Measurements from ENCODE around the gene ARHGAP6. TPM values are rescaled to one million over a fixed set of nuclear protein-coding genes. Genes with fewer than 3 reads are reported as not detected.

The ARHGAP6 gene
- total RNA-seq, 4 donors from 2014 or later = 2.7 to 9.1 (median 4.3) TPM

DNA sequence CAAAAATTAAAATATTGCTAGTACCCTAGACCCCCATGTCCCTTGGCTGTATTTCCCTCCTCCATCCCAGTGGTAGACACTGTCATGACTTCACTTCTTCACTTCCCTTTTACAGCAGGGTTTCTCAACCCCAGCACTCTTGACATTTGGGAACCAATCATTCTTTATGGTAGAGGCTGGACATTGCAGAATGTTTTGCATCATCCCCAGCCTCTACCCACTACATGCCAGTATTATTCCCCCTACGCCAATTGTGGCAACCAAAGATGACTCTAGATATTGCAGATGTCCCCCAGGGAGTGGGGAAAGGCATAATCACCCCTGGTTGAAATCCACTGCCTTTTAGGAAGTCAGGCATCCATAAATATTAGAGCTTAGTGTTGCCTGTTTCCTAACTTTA is 233.9 kb downstream of the ARHGAP6 start:
- 47 to 90% methylated on average over 1 of the region's 1 CpG for WGBS, 2 donors
- TF ChIP-seq, protein P1, sequence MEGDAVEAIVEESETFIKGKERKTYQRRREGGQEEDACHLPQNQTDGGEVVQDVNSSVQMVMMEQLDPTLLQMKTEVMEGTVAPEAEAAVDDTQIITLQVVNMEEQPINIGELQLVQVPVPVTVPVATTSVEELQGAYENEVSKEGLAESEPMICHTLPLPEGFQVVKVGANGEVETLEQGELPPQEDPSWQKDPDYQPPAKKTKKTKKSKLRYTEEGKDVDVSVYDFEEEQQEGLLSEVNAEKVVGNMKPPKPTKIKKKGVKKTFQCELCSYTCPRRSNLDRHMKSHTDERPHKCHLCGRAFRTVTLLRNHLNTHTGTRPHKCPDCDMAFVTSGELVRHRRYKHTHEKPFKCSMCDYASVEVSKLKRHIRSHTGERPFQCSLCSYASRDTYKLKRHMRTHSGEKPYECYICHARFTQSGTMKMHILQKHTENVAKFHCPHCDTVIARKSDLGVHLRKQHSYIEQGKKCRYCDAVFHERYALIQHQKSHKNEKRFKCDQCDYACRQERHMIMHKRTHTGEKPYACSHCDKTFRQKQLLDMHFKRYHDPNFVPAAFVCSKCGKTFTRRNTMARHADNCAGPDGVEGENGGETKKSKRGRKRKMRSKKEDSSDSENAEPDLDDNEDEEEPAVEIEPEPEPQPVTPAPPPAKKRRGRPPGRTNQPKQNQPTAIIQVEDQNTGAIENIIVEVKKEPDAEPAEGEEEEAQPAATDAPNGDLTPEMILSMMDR (IDR thresholded peaks at IDR 0.05) = no peak
- no peak for TF ChIP-seq POLR2A (IDR thresholded peaks at IDR 0.05)
- intact Hi-C loops (cut with DNase I; ENCODE audit: low total_unique reads) = no loop called here
- no peak overlapping the region for H3K4me3 ChIP-seq (ENCODE audit: low read depth, poor library complexity, severe bottlenecking)
- no peak for DNase-seq (ENCODE audit: low spot score in 2 of 2)

DNA sequence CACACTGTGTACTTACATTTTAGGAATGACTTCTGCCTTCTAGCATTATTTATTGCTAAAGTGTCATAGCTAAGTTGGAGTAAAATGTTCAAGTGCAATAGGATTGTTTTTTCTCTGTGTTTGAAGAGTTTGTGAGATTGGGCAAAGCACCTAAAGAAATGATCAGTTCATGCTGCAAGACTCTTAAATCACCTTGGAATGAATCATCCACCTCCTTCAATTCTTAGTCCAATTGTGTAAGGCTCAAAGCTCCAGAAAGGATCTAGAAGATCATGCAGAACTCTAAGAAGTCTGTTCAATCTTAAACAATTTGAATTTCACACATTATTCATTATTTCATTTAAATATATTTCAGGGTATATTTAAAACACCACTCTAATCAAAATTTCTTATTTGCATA is 235.4 kb downstream of the ARHGAP6 start:
- H3K4me3 ChIP-seq (ENCODE audit: low read depth, poor library complexity, severe bottlenecking) = no peak overlapping the region
- intact Hi-C loops (cut with DNase I; ENCODE audit: low total_unique reads) = no loop called here
- DNase-seq (ENCODE audit: low spot score in 2 of 2) = no peak
- no peak for TF ChIP-seq POLR2A (IDR thresholded peaks at IDR 0.05)
- TF ChIP-seq, protein P1 (IDR thresholded peaks at IDR 0.05) = no peak

DNA sequence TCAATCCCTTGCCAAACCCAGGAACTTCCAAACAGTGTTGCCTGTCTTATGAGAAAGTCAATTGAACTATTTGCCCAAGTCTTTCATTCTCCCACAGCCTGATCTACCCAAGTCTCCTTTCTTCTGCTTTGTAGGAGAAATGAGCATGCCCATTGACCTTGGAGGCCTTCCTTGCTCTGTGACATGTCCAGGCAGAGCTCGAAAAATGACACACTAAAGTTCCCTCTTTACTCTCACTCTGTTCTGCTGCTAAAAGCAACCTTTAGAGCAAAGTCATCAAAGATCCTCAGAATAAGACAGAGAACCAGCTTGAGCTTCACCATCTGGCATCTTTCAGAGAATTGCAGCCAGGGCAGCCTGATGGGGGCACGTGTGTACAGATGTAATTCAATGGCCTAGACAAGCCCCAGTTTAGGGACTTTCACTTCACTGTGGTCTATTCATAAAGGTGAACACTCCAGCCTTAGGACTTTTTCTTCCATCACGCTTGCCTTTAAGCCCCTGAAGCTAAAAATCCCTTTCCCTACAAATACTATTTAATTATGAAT is 236.1 kb downstream of the ARHGAP6 start:
- DNase-seq (ENCODE audit: low spot score in 2 of 2) = no peak
- 44 to 76% methylated on average over 3 of the region's 3 CpGs for WGBS, 2 donors
- intact Hi-C loops (cut with DNase I; ENCODE audit: low total_unique reads) = no loop called here
- no peak for TF ChIP-seq POLR2A (IDR thresholded peaks at IDR 0.05)
- no peak overlapping the region for H3K4me3 ChIP-seq (ENCODE audit: low read depth, poor library complexity, severe bottlenecking)

DNA sequence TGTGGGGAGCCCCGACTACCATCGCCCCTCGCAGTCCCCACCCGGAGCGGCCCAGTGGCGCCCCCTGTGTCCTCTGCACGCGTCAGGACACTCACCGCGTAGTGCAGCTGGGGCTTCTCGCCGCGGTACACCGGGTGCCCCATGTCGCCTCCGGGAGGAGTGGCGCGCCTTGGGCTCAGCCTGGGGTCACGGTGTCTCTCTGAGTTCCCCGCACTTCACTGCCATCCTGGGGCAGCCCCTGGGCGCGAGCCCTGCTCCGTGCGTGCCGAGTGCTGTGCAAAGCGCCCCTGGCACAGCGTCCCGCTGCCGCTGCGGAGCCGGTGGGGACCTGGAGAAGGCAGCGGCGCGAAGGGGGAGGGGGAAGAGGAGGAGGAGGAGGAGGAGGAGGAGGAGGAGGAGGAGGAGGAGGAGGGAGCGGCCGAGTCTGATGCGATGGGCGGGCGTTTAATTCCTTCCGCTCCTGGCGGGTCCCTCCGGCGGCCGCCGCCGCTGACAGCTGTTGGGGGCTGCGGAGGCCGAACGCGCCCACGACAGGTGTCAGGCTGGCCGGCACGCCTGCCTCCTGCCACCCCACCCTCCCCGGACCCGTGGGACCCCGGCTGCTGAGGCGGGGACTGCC is 238.2 kb downstream of the ARHGAP6 start:
- peak overlapping the region; percentile 32 for H3K4me3 ChIP-seq (ENCODE audit: low read depth, poor library complexity, severe bottlenecking)
- TF ChIP-seq POLR2A (IDR thresholded peaks at IDR 0.05) = no peak
- TF ChIP-seq, protein P1 (IDR thresholded peaks at IDR 0.05) = no peak
- 0 to 24% methylated on average over 3 to 47 of the region's 57 CpGs for WGBS, 2 donors
- intact Hi-C loops (cut with DNase I; ENCODE audit: low total_unique reads) = no loop called here
- DNase-seq (ENCODE audit: low spot score in 2 of 2) = peak; percentile 27 to 92

DNA sequence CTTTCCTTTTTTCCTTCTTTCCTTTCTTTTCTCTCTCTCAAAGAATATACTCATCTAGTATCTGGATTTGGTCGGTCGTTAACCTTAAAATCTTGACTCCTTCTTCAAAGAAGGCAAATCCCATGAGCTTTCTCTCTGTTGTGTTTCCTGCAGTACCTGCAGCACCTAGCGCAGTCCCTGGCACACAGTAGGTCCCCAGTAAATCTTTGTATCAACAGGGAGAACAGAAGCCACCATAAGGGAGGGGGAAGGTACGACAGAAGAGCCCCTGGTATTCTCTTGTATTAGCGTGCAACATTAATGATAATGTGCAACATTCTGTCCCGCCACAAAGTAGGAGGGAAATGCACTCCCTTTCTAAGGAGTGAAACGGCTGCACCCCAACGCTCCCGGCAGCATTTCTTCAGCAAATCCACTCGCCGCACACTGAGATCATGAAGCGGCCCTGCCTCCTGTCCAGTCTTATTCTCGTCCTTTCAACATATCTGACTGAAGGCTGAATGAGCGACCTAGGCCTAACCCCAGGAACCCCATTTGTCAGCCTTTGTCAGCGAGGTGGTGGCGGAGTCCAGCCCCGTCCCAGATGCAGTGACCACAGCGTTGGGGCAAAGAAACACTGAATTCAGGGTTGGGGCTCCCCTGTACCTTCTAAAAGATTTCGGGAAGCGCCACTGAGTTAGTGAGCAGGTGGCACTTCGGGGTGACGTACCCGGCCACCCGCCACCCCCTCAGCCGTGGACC is 238.8 kb downstream of the ARHGAP6 start:
- intact Hi-C loops (cut with DNase I; ENCODE audit: low total_unique reads) = no loop called here
- 37 to 40% methylated on average over 12 to 23 of the region's 25 CpGs for WGBS, 2 donors
- no peak for TF ChIP-seq POLR2A (IDR thresholded peaks at IDR 0.05)
- TF ChIP-seq, protein P1 (IDR thresholded peaks at IDR 0.05) = no peak
- no peak for DNase-seq (ENCODE audit: low spot score in 2 of 2)
- H3K4me3 ChIP-seq (ENCODE audit: low read depth, poor library complexity, severe bottlenecking) = peak overlapping the region; percentile 32

DNA sequence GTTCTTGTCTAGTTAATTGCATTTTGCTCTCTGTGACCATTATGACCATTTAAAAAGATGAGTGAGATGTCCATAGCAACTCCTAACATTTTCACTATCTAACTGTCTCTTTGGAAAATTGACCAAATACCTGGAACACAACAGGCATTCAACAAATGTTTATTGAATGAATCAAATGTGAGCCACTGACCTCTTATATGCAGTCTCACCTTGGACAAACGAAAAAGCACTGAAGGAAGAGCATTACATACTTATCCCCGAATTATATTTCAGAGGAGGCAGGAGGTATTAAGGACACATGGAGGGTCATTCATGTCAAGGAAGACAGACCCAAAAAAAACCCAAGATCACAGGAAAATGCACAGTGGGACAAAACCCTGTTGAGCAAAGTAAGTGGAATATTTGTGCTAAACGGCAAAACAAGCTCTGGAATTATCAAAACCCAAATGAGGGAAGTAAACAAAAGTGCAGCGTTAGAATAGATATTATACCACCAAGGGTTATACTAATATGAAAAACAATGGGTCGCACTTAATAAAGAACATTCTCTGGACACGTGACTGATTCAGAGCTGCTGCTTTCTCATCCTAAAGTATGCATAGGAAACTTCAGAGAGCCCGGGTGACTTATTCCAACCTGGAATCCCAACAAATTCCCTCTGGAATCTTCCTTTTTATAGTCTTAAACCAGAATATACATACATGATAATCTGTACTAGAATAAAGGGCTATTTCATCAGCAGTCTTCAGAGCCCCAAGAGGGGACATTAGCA is 240.6 kb downstream of the ARHGAP6 start:
- 66 to 80% methylated on average over 7 of the region's 7 CpGs for WGBS, 2 donors

More for the DNA sequence above, 240.6 kb downstream of the ARHGAP6 start:
- intact Hi-C loops (cut with DNase I; ENCODE audit: low total_unique reads) = no loop called here
- no peak for DNase-seq (ENCODE audit: low spot score in 2 of 2)
- H3K4me3 ChIP-seq (ENCODE audit: low read depth, poor library complexity, severe bottlenecking) = no peak overlapping the region
- TF ChIP-seq, protein P1 (IDR thresholded peaks at IDR 0.05) = no peak
- TF ChIP-seq POLR2A (IDR thresholded peaks at IDR 0.05) = no peak

Data from lower leg skin (tissue), 4 donors.